Iris pigment epithelial cell (primary cell): ENCODE measurements around the gene STK17B.

ENCODE experiments used
- DNase-seq: peaks from one replicate; pipeline ENCODE4 v3.0.0-alpha.2; 2011; ENCODE audit warnings: low read depth

Gene STK17B

DNA sequence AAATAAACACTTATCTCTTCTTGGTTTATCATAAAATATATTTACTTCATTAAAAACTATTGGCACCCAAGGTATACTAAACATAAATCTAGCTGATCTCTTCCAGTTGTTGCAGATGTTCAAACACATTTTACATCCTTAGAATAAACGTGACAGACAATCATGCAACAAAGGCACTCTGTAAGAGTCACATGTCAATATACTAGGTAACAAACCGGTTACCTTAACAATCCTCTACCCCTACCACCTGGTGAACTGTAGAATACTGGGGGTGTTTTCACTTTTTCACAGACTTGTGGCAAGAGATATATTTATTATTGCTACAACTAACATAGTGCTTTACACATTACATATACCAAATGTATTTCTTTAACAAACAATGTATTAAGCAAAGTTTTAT lies 15.8 kb downstream of the STK17B start:
- DNase-seq = no peak

DNA sequence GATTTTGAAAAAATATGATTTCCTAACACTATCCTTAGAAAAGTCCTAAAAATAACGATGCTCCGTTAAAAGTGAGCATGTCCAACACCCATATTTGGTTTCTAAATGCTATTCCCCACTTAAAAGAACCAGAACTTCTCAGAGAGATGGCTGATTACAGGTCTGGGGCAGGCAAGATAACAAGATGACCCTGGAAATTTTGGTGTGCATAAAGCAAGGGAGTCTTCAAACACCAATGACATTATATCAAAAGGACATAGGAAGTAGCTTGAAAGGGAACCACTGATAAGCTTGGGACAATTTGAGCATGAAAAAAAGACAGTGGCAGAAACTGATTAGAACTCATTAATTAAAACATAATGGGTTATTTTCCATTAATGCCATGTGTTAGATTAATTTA lies 17.9 kb downstream of the STK17B start:
- DNase-seq = no peak

GRCh38 chr2:196149948-196150347 lies 21.4 kb downstream of the STK17B start:
- DNase-seq = no peak

DNA sequence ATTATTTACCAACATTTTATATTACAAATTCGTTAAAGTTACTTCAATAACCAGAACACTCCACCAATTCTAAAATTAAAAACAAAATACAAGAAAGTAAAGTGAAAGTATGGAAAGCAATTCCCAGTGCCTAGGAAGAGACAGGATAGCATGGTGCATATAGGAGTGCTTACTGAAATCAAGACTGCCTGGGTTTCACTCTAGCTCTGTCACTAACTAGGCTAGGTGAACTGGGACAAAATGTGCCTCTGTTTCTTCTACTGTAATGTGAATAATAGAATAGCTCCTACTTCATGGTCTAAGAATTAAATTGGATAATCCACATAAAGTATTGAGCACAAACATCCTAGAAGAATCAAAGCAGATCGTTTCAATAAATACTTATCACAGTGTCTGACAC lies 22.6 kb downstream of the STK17B start:
- no peak for DNase-seq

- peak; percentile 59 for DNase-seq
Measured at GRCh38 chr2:196145256-196145655, 26.1 kb downstream of the STK17B start.

- no peak for DNase-seq
Measured at GRCh38 chr2:196144513-196145126, 26.8 kb downstream of the STK17B start.

GRCh38 chr2:196143730-196144131 lies 27.6 kb downstream of the STK17B start:
- DNase-seq = peak; percentile 53

DNA sequence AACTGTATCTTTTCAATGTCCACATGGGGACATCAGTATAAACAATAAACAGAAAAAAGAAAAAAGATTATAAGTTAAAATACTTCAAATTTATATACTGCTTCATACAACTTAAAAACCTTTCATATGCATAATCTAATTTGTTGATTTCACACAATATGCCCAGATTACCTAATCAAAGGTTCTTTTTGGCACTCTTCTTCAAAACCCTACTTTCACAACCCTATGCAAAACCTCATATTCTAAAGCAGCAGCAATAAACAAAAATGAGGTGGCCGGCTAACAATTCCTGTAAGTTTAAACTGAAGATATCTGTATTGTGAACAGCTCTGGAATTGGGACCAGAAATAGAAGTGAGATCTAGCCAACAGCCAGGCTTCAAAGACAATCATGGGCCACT lies 28.6 kb downstream of the STK17B start:
- DNase-seq = no peak

GRCh38 chr2:196140213-196140612 lies 31.2 kb downstream of the STK17B start:
- no peak for DNase-seq

GRCh38 chr2:196137271-196137670 lies 34.1 kb downstream of the STK17B start:
- DNase-seq = no peak

DNA sequence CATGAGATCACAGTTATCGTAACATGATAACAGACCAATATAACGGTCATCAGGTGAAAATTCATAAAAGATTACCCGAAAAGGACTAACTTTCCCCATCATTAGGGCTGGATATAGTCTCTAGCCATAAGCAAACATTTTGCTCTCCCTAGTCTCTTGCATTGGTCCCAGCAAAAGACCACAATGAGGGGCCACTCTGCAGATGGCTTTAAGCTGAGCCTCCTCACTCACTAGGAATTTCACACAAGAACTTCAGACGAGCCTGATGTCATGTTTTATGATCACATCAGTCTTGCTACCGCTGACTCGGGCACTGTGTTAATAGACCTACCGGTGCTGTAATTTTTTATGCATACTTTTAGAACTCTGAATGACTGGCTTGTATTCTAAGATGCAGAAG lies 35.2 kb downstream of the STK17B start:
- no peak for DNase-seq

DNA sequence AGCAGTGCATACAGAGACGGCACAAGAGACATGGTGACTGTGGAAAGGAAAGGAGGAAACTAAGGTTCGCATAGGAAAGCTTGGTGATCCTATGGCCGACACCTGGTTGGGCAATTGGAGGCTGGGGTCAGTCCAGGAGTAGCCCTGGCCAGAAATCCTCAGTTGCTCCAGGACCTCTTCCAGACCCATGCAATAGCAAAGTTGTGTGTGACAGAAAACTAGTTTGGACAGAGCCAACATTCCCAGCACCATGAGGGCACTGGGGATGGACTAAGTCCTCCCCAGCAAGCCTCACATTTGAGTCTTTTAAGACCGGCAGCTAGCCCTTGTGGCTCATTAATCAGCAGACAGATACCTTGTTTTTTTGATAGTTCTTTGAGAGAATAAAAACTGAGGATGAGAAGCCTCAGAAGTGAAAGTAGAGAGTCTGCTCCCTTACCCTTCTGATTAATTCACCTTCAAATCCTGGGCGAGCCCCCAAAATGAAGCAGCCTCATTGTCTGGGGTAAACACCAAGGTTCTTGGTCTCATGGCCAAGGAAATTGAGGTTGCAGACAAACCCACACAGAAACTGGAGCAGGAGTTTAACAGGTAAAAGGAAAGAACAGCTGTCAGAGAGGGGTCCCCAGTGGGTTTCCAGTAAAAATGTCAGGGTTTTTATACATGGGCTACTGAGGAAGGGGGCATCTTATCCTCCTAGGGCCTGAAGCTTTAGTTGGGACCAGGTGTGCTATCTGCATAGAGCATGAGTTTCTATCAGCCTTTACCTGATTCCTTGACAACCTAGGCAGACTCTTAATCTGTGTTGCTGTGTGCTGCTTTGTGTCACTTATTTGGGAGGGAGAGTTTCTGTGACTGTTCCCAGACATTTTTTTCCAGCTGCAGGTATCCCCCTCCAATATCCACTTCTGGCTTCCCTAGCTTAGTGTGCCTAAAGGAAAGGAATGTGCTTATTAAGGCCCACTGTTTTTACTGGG lies 39.1 kb downstream of the STK17B start:
- DNase-seq = peak; percentile 43

DNA sequence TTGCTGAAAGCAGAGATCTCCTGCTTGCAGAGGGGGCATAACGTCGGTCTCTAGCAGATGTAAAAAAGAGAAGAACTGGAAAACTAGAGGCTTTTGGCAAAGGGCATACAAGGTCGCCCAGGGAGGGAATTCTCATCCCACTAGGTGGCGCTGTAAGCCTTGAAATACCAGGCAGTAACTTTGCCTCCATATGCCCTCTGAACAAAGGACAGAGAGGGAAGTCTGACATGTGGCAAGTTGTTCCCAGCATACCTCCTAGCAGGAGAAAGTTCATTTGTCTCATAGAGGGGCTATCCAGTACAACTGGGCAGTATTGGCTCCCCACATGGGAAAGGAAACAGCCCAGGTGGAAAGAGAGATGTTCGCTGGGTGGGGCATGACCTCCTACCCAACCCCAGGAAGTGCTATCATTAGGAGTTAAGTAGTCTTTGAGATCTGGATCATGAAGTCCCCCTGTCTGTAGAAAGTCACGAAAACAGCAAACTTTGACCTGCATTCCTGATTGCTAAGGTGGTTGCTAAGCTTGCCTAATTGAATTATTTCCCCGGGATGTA lies 39.9 kb downstream of the STK17B start:
- peak; percentile 40 for DNase-seq

DNA sequence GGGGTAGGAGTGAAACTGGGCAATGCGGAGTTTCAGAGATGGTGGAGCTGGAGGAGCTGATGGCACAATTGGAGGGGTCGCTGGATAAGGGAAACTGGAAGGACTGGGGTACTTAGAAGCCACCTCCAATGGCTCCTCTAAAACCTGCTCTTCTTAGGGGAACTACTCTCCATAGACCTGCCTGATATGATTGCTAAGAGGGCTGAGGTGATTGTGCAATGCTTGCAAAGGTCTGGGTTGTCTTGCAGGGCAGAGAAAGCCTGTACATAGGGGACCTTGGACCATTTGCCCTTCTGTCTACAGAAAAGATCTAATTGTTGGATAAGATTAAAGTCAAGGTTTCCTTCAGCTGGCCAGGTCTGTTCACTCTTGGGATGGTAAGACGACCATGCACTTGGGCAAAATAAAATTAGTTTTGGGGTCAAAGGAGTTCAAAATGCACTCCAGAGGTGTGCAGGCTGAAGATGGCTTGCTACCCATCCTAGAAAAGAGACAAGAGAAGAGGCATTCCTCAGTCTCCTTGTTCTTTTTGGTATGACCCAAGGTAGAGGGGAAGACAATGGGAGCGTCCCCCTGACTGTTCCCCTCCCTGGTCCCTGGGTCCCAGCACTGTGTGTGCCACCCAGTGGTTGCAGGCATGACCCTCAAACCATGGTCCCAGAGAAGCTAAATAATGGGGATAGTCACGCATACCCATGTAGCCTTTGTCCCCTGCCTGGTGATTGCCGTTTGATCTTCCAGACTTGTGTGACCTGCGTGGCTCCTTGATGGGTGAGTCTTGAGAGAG lies 41.1 kb downstream of the STK17B start:
- DNase-seq = no peak

DNA sequence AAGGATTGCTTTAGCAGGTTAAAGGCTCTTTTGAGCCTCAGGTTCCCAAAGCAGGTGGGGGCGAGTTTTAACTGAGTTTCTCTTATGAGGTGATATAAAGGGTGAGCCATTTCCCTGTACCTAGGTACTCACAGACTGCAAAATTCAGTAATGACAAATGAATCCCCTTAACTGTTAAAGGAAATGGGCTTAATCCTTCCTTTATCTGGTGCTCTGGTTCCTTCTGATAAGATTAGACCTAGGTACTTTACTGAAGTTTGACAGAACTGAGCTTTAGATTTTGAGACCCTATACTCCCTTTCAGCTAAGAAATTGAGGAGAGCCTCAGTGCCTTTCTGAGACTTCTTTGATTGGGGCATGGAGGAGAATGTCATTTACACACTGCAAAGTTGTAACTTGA lies 42.6 kb downstream of the STK17B start:
- no peak for DNase-seq

GRCh38 chr2:196125596-196125995 lies 45.8 kb downstream of the STK17B start:
- DNase-seq = no peak

DNA sequence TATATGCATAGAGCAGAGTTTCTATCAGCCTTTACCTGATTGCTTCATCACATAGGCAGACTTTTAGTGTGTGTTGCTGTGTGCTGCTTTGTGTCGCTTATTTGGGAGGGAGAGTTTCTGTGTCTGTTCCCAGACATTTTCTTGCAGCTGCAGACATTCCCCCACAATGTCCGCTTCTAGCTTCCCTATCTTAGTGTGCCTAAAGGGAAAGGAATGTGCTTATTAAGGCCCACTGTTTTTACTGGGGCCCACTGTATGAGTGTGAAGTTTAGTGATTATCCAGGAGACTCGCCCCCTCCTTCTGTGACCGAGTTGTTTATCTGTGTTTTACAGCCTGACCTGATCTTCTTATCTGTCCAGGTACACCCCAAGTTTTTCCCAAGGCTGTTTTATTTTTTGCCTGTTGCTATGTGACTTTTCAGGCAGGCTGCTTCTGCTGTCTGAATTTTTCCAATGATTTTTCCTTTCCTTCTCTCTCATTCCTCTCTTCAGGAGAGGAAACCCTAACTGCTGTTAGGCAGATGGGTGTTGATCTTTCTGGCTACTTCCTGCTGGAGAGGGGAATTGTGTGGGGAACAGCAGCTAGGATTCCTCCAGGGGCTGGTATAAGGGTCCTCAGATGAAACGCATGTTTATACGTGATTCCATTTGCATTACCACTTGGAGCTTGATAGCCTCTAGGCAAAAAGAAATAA lies 47.6 kb downstream of the STK17B start:
- DNase-seq = peak; percentile 78

DNA sequence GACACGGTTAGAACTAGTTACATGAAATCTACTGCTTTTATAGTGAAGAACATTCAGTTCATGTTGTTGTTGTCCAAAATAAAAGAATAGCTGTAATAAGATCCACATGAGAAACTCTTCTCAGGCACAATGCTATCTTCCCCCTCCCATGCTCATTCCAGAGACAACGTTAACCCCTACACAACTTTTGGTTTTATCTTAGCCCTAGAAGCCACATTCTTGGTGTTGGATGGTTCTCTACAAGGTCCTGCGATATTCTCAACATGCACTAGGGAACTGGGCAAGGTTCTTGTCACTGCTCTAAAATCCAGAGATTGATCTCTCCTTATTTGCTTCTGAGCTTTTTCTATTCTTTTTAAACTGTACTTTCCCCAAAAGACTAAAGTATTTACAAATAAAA lies 51.5 kb downstream of the STK17B start:
- no peak for DNase-seq

DNA sequence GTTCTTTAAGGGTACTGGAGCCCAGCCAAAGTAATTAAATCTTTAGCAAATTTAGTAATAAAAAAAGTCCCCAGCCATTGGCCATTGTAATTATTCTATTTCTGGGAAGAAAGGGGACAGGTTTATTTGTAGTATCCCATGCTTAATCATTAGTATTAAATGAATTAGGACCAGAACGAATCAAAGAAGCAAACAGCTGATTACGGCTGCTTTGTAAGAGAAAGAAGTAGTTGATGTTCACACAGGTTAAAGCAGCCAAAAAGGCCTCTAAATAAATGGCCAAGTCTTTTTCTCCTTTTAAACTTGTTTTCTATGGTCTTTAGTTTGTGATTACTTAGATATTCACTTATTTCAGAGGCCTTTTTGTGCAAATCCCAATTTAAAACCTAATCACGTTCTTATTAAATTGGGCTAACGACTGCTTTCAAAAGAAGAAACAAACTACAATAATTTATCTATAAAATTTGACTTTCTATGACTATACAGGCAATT lies 54.1 kb downstream of the STK17B start:
- no peak for DNase-seq

- DNase-seq = peak; percentile 90
Measured at GRCh38 chr2:196113061-196113974, 58.1 kb downstream of the STK17B start.
